Stimulated activated CD4-positive, alpha-beta T cell treated with anti-CD3 and anti-CD28 coated beads, Interleukin-2, amount 100 ng/mL, for 24 hours (primary cell): ENCODE measurements around the gene PCDHGA9.
A peak's percentile ranks its signal among the peaks of the same experiment; 100 is the strongest.
"Not testable (repeated sequence)": the region's sequence is repeated elsewhere in the genome, so short reads cannot be mapped to it uniquely, and the experiment has no call there.

Source experiments
- DNase-seq, 2 donors: peaks; one replicate each; pipeline ENCODE4 v3.0.0-alpha.2; 2020

The PCDHGA9 gene

DNA sequence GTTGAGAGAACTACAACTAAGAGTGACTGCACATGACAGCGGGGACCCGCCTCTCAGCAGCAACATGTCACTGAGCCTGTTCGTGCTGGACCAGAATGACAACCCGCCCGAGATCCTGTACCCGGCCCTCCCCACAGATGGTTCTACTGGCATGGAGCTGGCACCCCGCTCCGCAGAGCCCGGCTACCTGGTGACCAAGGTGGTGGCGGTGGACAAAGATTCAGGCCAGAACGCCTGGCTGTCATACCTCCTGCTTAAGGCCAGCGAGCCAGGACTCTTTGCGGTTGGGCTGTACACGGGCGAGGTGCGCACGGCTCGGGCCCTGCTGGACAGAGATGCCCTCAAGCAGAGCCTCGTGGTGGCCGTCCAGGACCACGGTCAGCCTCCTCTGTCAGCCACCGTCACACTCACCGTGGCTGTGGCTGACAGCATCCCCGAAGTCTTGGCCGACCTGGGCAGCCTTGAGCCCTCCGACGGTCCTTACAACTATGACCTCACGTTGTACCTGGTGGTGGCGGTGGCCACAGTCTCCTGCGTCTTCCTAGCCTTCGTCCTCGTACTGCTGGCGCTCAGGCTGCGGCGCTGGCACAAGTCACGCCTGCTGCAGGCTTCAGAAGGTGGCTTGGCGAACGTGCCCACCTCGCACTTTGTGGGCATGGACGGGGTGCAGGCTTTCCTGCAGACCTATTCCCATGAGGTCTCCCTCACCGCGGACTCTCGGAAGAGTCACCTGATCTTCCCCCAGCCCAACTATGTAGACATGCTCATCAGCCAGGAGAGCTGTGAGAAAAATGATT lies 17.9 kb upstream of the PCDHGA9 start:
- DNase-seq = no peak

DNA sequence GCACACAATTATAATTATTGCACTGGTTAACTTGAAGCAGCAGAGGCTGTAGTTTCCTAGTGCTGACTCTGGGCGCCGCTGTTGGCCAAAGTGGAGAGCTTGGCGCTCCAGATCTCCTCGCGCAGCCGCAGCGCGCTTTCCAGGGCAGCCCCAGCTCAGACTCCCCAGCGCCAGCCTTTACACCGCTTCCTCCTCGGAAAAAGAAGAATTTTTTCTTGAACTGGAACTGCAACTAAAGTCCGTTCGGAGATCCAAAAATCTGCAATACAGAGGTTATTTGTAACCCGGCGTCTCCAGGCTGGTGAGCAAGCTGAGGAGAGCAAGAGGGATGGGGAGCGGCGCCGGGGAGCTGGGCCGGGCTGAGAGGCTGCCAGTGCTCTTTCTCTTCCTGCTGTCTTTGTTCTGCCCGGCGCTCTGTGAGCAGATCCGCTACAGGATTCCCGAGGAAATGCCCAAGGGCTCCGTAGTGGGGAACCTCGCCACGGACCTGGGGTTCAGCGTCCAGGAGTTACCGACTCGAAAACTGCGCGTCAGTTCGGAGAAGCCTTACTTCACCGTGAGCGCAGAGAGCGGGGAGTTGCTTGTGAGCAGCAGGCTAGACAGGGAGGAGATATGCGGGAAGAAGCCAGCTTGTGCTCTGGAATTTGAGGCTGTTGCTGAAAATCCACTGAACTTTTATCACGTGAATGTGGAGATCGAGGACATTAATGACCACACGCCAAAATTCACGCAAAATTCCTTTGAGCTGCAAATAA lies 14.8 kb upstream of the PCDHGA9 start, which contains the start of gene PCDHGB4:
Gene PCDHGB4, plus strand, starts transcription at position 142 of the 755 bp plus-strand sequence. Its CDS starts 187 bp downstream, at position 329.
- DNase-seq = peak in 1 of 2 donors; percentile 43

DNA sequence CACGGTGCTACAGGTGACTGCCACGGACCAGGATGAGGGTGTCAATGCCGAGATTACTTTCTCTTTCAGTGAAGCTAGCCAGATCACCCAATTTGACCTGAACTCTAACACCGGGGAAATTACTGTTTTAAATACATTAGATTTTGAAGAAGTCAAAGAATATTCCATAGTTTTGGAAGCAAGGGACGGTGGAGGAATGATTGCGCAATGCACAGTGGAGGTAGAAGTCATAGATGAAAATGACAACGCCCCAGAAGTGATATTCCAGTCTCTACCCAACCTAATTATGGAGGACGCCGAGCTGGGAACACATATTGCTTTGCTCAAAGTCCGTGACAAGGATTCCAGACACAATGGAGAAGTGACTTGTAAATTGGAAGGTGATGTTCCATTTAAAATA lies 13.9 kb upstream of the PCDHGA9 start:
- DNase-seq = no peak

DNA sequence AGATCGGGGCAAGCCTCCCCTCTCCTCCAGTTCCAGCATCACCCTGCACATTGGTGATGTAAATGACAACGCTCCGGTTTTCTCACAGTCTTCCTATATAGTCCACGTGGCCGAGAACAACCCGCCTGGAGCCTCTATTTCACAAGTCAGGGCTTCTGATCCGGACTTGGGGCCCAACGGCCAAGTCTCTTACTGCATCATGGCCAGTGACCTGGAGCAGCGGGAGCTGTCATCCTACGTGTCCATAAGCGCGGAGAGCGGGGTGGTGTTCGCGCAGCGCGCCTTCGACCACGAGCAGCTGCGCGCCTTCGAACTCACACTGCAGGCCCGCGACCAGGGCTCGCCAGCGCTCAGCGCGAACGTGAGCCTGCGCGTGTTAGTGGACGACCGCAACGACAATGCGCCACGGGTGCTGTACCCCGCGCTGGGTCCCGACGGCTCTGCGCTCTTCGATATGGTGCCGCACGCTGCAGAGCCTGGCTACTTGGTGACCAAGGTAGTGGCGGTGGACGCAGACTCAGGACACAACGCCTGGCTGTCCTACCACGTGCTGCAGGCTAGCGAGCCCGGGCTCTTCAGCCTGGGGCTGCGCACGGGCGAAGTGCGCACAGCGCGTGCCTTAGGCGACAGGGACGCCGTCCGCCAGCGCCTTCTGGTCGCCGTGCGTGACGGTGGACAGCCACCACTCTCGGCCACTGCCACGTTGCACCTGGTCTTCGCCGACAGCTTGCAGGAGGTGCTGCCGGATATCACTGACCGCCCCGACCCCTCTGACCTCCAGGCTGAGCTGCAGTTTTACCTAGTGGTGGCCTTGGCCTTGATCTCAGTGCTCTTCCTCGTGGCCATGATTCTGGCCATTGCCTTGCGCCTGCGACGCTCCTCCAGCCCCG lies 13.2 kb upstream of the PCDHGA9 start:
- DNase-seq = no peak

DNA sequence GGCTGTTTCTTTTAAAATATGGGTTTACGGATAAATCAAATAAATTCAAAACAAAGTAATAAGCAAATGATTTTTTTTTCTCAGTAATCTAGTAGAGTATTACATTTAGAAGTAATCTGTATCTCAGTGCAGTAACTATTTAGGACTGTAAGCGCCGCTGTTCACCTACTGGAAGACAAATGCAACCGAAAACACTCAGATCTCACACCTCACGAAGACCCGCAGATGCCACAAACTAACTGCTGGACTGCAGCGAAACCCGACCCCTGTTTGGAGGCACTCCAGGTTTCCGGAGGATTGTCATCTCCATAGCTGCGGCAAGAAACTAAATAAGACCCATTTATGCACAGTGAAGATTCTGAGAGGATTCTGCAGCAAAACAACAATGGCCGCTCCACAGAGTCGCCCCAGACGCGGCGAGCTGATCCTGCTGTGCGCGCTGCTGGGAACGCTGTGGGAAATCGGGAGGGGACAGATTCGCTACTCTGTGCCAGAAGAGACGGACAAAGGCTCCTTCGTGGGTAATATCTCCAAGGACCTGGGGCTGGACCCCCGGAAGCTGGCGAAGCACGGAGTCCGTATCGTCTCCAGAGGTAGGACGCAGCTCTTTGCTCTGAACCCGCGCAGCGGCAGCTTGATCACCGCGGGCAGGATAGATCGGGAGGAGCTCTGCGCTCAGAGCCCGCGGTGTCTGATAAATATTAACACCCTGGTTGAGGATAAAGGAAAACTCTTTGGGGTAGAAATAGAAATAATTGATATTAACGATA lies 10.0 kb upstream of the PCDHGA9 start, which contains the start of gene PCDHGA8:
Gene PCDHGA8, plus strand, starts transcription at position 205 of the 770 bp plus-strand sequence. Its CDS starts 181 bp downstream, at position 386.
- DNase-seq = no peak

DNA sequence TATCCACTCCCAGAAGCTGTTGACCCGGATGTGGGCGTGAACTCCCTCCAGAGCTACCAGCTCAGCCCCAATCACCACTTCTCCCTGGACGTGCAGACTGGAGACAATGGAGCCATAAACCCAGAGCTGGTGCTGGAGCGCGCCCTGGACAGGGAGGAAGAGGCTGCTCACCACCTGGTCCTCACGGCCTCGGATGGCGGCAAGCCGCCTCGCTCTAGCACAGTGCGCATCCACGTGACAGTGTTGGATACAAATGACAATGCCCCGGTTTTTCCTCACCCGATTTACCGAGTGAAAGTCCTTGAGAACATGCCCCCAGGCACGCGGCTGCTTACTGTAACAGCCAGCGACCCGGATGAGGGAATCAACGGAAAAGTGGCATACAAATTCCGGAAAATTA lies 9.3 kb upstream of the PCDHGA9 start:
- DNase-seq = no peak

DNA sequence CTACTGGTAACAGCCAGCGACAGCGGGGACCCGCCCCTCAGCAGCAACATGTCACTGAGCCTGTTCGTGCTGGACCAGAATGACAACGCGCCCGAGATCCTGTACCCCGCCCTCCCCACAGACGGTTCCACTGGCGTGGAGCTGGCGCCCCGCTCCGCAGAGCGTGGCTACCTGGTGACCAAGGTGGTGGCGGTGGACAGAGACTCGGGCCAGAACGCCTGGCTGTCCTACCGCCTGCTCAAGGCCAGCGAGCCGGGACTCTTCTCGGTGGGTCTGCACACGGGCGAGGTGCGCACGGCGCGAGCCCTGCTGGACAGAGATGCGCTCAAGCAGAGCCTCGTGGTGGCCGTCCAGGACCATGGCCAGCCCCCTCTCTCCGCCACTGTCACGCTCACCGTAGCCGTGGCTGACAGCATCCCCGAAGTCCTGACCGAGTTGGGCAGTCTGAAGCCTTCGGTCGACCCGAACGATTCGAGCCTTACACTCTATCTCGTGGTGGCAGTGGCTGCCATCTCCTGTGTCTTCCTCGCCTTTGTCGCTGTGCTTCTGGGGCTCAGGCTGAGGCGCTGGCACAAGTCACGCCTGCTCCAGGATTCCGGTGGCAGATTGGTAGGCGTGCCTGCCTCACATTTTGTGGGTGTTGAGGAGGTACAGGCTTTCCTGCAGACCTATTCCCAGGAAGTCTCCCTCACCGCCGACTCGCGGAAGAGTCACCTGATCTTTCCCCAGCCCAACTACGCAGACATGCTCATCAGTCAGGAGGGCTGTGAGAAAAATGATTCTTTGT lies 8.0 kb upstream of the PCDHGA9 start:
- not testable (repeated sequence) for DNase-seq

DNA sequence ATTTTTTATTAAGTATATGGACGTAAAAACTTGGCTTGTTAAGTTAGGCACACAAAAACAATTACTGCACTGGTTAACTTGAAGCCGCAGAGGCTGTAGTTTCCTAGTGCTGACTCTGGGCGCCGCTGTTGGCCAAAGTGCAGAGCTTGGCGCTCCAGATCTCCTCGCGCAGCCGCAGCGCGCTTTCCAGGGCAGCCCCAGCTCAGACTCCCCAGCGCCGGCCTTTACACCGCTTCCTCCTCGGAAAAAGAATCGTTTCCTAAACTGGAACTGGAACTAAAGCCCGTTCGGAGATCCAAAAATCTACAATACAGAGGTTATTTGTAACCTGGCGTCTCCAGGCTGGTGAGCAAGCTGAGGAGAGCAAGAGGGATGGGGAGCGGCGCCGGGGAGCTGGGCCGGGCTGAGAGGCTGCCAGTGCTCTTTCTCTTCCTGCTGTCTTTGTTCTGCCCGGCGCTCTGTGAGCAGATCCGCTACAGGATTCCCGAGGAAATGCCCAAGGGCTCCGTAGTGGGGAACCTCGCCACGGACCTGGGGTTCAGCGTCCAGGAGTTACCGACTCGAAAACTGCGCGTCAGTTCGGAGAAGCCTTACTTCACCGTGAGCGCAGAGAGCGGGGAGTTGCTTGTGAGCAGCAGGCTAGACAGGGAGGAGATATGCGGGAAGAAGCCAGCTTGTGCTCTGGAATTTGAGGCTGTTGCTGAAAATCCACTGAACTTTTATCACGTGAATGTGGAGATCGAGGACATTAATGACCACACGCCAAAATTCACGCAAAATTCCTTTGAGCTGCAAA lies 4.6 kb upstream of the PCDHGA9 start, which contains the start of gene PCDHGB5:
Gene PCDHGB5, plus strand, starts transcription at position 192 of the 796 bp plus-strand sequence. Its CDS starts 181 bp downstream, at position 373.
- peak; percentile 36 to 58 for DNase-seq

DNA sequence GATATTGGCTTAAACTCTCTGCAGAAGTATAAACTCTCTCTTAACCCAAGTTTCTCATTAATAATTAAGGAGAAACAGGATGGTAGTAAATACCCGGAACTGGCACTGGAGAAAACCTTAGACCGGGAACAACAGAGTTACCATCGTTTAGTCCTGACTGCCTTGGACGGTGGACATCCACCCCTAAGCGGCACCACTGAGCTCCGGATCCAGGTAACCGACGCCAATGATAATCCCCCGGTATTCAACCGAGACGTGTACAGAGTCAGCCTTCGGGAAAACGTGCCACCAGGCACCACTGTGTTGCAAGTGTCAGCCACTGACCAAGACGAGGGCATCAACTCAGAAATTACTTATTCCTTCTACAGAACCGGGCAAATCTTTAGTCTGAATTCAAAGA lies 4.0 kb upstream of the PCDHGA9 start:
- no peak for DNase-seq

DNA sequence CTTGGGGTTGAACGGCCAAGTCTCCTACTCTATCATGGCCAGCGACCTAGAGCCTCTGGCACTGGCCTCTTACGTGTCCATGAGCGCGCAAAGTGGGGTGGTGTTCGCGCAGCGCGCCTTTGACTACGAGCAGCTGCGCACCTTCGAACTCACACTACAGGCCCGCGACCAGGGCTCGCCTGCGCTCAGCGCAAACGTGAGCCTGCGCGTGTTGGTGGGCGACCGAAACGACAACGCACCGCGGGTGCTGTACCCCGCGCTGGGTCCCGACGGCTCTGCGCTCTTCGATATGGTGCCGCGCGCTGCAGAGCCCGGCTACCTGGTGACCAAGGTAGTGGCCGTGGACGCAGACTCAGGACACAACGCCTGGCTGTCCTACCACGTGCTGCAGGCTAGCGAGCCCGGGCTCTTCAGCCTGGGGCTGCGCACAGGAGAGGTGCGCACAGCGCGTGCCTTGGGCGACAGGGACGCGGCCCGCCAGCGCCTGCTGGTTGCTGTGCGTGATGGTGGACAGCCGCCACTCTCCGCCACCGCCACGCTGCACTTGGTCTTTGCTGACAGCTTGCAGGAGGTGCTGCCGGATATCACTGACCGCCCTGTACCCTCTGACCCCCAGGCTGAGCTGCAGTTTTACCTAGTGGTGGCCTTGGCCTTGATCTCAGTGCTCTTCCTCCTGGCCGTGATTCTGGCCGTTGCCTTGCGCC lies 2.9 kb upstream of the PCDHGA9 start:
- no peak for DNase-seq

DNA sequence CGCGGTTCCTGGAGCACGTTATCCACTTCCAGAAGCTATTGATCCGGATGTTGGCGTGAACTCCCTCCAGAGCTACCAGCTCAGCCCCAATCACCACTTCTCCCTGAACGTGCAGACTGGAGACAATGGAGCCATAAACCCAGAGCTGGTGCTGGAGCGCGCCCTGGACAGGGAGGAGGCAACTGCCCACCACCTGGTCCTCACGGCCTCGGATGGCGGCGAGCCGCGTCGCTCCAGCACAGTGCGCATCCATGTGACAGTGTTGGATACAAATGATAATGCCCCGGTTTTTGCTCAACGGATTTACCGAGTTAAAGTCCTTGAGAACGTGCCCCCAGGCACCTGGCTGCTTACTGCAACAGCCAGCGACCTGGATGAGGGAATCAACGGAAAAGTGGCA lies 809 bp downstream of the PCDHGA9 start:
- no peak for DNase-seq

DNA sequence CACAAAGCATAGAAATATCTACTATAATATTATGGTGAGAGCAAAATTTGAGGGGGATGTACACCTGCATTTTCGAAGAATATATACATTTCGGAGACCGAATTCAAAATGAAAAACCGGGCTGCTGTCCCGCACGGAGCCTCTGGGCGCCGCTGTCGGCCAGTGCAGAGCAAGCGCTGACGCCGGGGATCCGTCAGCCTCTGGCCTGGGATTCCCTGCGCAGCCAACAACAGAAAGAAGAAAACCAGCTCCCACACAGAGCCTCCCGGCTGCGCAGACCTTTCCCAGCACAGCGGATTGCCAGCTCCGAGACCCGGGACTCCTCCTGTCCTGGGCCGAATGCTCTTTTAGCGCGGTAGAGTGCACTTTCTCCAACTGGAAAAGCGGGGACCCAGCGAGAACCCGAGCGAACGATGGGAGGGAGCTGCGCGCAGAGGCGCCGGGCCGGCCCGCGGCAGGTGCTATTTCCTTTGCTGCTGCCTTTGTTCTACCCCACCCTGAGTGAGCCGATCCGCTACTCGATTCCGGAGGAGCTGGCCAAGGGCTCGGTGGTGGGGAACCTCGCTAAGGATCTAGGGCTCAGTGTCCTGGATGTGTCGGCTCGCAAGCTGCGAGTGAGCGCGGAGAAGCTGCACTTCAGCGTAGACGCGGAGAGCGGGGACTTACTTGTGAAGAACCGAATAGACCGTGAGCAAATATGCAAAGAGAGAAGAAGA lies 5.4 kb downstream of the PCDHGA9 start, which contains the start of gene PCDHGB6:
Gene PCDHGB6, plus strand, starts transcription at position 232 of the 716 bp plus-strand sequence. Its CDS starts 182 bp downstream, at position 414.
- peak; percentile 49 to 61 for DNase-seq

DNA sequence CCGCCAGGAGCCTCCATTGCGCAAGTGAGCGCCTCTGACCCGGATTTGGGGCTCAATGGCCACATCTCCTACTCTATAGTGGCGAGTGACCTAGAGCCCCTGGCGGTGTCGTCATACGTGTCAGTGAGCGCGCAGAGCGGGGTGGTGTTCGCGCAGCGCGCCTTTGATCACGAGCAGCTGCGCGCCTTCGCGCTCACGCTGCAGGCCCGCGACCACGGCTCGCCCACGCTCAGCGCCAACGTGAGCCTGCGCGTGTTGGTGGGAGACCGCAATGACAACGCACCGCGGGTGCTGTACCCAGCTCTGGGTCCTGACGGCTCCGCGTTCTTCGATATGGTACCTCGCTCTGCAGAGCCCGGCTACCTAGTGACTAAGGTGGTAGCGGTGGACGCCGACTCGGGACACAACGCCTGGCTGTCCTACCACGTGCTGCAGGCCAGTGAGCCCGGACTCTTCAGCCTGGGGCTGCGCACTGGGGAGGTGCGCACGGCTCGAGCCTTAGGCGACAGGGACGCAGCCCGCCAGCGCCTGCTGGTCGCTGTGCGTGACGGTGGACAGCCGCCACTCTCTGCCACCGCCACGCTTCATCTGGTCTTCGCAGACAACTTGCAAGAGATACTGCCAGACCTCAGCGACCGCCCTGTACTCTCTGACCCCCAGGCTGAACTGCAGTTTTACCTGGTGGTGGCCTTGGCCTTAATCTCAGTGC lies 7.2 kb downstream of the PCDHGA9 start:
- DNase-seq = no peak

DNA sequence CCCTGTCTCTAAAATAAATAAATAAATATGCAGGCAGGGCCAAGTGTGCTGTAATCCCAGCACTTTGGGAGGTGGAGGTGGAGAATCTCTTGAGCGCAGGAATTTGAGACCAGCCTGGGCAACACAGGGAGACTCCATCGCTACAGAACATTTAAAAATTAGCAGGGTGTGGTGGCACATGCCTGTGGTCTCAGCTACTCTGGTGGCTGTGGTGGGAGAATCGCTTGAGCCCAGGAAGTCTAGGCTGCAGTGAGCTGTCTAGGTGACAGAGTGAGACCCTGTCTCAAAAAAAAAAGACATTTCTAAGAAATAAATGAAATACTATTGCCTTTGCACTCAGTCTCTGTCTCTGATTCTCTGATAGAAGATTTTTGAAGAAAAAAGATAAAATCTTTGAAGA lies 9.0 kb downstream of the PCDHGA9 start:
- DNase-seq = no peak

DNA sequence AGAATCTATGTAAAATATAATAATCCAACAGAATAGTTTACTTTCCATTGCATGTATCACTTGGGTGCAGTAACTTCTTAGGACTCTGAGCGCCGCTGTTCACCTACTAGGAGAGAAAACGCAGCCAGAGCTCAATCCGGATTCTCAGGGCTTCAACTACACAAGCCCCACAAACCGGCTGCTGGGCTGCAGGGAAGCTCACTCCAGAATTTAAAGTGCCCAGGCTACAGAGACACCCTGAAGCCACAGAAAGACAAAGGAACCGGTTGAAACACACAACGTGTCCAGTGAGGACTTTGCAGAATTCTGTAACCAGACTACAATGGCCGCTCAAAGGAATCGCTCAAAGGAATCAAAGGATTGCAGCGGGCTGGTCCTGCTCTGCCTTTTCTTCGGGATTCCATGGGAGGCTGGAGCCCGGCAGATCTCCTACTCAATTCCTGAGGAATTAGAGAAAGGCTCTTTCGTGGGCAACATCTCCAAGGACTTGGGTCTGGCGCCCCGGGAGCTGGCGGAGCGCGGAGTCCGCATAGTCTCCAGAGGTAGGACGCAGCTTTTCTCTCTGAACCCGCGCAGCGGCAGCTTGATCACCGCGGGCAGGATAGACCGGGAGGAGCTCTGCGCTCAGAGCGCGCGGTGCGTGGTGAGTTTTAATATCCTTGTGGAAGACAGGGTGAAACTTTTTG lies 10.4 kb downstream of the PCDHGA9 start, which contains the start of gene PCDHGA10:
Gene PCDHGA10, plus strand, starts transcription at position 134 of the 686 bp plus-strand sequence. Its CDS starts 189 bp downstream, at position 323.
- DNase-seq = peak; percentile 58 to 61

DNA sequence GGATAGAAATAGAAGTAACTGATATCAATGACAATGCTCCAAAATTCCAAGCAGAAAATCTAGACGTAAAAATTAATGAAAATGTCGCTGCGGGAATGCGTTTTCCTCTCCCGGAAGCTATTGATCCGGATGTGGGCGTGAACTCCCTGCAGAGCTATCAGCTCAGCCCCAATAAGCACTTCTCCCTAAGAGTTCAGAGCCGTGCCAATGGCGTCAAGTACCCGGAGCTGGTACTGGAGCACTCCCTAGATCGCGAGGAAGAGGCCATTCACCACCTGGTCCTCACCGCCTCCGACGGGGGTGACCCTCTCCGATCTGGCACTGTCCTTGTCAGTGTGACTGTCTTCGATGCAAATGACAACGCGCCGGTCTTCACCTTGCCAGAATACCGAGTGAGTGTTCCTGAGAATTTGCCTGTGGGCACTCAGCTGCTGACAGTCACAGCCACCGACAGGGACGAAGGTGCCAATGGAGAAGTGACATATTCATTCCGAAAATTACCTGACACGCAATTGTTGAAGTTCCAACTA lies 11.0 kb downstream of the PCDHGA9 start:
- DNase-seq = no peak
